Esophagus muscularis mucosa (tissue), 3 donors: ENCODE data around the gene NKIRAS2.

ENCODE experiments used
- CTCF ChIP-seq, 3 experiments: fragments of 200-600 bp in 2 of 3; fragments of 450-650 bp in 1 of 3; sonication (generic) in 2 of 3; IDR thresholded peaks; one replicate each; pipeline ENCODE4 v1.5.1; 2017 to 2019; ENCODE audit warnings: antibody characterized with exemption in 3 of 3, mild to moderate bottlenecking in 2 of 3, moderate library complexity in 1 of 3
- EP300 ChIP-seq: sonication (generic); formaldehyde crosslinking; IDR thresholded peaks from one replicate; pipeline ENCODE4 v1.6.1; 2017; ENCODE audit warnings: antibody characterized with exemption

GRCh38 chr17:42019509-42020404 is at the start of gene NKIRAS2:
- TF ChIP-seq CTCF (IDR thresholded peaks at IDR 0.05), result peak; percentile 98 to 99 (median 99)
- TF ChIP-seq EP300, result no peak
